KMS-11 (cell line): ENCODE data around the gene USP6.

Source experiments
- H2AFZ ChIP-seq: fragments of 200-600 bp; sonication (generic); 2 replicates; pipeline ENCODE4 v1.6.1; 2016; ENCODE audit warnings: antibody characterized with exemption, mixed run types, low read depth
- H3K27ac ChIP-seq: fragments of 200-600 bp; sonication (generic); 2 replicates; pipeline ENCODE4 v1.6.1; 2016; ENCODE audit warnings: mild to moderate bottlenecking, mixed run types
- H3K27me3 ChIP-seq: fragments of 200-600 bp; sonication (generic); 2 replicates; pipeline ENCODE4 v1.6.1; 2017; ENCODE audit warnings: mild to moderate bottlenecking, low read depth, mixed run types, moderate library complexity; ENCODE audit not compliant: insufficient read depth
- H3K36me3 ChIP-seq: fragments of 200-600 bp; sonication (generic); 2 replicates; pipeline ENCODE4 v1.6.1; 2017; ENCODE audit warnings: mild to moderate bottlenecking, mixed run types; ENCODE audit not compliant: insufficient read depth
- H3K4me1 ChIP-seq: fragments of 200-600 bp; sonication (generic); 2 replicates; pipeline ENCODE4 v1.6.1; 2016; ENCODE audit warnings: mild to moderate bottlenecking, low read depth, mixed run types; ENCODE audit not compliant: poor library complexity, severe bottlenecking
- H3K4me2 ChIP-seq: fragments of 200-600 bp; sonication (generic); 2 replicates; pipeline ENCODE4 v1.7.0; 2016; ENCODE audit warnings: mild to moderate bottlenecking, mixed run types
- H3K4me3 ChIP-seq: fragments of 200-600 bp; sonication (generic); IDR thresholded peaks from 2 replicates; pipeline ENCODE4 v1.6.1; 2017; ENCODE audit warnings: low read depth, low read length, mixed read lengths; ENCODE audit not compliant: insufficient read depth
- H3K79me2 ChIP-seq: fragments of 200-600 bp; sonication (generic); 2 replicates; pipeline ENCODE4 v1.6.1; 2016; ENCODE audit warnings: low read depth, mixed run types; ENCODE audit not compliant: insufficient read depth
- H3K9ac ChIP-seq: fragments of 200-600 bp; sonication (generic); 2 replicates; pipeline ENCODE4 v1.6.1; 2016; ENCODE audit warnings: mild to moderate bottlenecking, mixed run types
- H4K20me1 ChIP-seq: fragments of 200-600 bp; sonication (generic); 2 replicates; pipeline ENCODE4 v1.6.1; 2016; ENCODE audit warnings: mild to moderate bottlenecking, mixed run types; ENCODE audit not compliant: insufficient read depth
- CTCF ChIP-seq: fragments of 200-600 bp; sonication (generic); conservative IDR thresholded peaks from 2 replicates; pipeline ENCODE4 v1.6.1; 2017; ENCODE audit warnings: low read depth, mild to moderate bottlenecking, antibody characterized with exemption, low read length, moderate library complexity, mixed read lengths

Gene USP6

GRCh38 chr17:5200360-5200759, 84.5 kb downstream of the USP6 start:
- Histone ChIP-seq H3K79me2 (no peaks in the 10 kb centered on the region), H3K4me1 (no peaks in the 10 kb centered on the region), H3K9ac (no peak overlapping the region), H3K27ac (no peak overlapping the region), H2AFZ (no peak overlapping the region), H3K4me3 (no peak overlapping the region), H4K20me1 (no peaks in the 10 kb centered on the region), H3K4me2 (no peak overlapping the region), H3K36me3 (no peaks in the 10 kb centered on the region), H3K27me3 (no peaks in the 10 kb centered on the region)
- no peak for TF ChIP-seq CTCF

GRCh38 chr17:5201011-5201410, 85.2 kb downstream of the USP6 start:
- H4K20me1 ChIP-seq, result no peaks in the 10 kb centered on the region
- TF ChIP-seq CTCF, result no peak
- H3K27me3 ChIP-seq, result no peaks in the 10 kb centered on the region
- no peak overlapping the region for H2AFZ ChIP-seq
- no peak overlapping the region for H3K9ac ChIP-seq
- H3K4me1 ChIP-seq, result no peaks in the 10 kb centered on the region
- H3K4me3 ChIP-seq, result no peak overlapping the region
- H3K79me2 ChIP-seq, result no peaks in the 10 kb centered on the region
- no peak overlapping the region for H3K27ac ChIP-seq
- no peak overlapping the region for H3K4me2 ChIP-seq
- no peaks in the 10 kb centered on the region for H3K36me3 ChIP-seq

DNA sequence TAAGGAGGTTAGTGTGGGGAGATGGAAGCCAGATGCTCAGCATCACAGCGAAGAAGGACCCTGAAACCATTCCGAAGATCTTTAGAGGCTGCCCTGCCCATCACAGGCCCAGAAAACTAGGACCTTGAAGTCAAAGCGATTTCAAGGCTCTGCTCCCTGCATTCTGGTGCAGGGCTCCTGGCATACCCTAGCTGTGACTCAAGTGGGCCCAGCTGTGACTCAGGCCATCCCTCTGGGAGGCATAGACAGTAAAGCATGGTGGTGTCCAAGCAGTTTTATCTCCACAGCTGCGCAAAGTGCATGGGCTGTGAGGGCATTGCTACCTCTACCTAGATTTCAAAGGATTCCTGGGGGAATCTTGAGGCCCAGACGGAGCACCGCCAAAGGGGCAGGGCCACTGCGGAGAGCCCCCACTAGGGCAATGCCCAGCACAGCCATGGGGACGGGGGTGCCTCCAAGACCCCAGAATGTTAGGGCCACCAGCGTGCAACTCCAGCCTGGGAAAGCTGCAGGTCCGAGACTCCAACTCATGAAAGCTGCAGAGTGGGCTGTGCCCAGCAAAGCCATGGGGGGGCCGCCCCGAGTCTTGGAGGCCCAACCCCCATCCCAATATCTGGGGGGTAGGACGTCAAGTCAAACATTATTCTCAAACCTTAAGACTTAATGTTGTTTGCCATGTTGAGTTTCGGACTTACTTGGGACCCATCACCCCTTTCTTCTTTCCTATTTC, 87.5 kb downstream of the USP6 start:
- Histone ChIP-seq H2AFZ (no peak overlapping the region), H3K27ac (no peak overlapping the region), H3K4me3 (no peak overlapping the region), H3K4me2 (no peak overlapping the region), H3K27me3 (no peaks in the 10 kb centered on the region), H3K79me2 (no peaks in the 10 kb centered on the region), H4K20me1 (no peaks in the 10 kb centered on the region), H3K36me3 (no peaks in the 10 kb centered on the region), H3K4me1 (no peaks in the 10 kb centered on the region), H3K9ac (no peak overlapping the region)
- no peak for TF ChIP-seq CTCF

- Histone ChIP-seq H3K27ac (no peak overlapping the region), H3K27me3 (no peaks in the 10 kb centered on the region), H3K36me3 (no peaks in the 10 kb centered on the region), H2AFZ (no peak overlapping the region), H3K4me3 (no peak overlapping the region), H3K4me1 (no peaks in the 10 kb centered on the region), H3K4me2 (no peak overlapping the region), H4K20me1 (no peaks in the 10 kb centered on the region), H3K79me2 (no peaks in the 10 kb centered on the region), H3K9ac (no peak overlapping the region)
- no peak for TF ChIP-seq CTCF
Measured at GRCh38 chr17:5203908-5204294, 88.1 kb downstream of the USP6 start.
